IPS-NIHi7 (cell line): ENCODE results near the gene MAB21L1.

ENCODE experiments used
- DNase-seq: peaks from one replicate; pipeline ENCODE4 v3.0.0; 2012; ENCODE audit warnings: mixed read lengths; ENCODE audit errors: extremely low spot score

Gene MAB21L1

DNA sequence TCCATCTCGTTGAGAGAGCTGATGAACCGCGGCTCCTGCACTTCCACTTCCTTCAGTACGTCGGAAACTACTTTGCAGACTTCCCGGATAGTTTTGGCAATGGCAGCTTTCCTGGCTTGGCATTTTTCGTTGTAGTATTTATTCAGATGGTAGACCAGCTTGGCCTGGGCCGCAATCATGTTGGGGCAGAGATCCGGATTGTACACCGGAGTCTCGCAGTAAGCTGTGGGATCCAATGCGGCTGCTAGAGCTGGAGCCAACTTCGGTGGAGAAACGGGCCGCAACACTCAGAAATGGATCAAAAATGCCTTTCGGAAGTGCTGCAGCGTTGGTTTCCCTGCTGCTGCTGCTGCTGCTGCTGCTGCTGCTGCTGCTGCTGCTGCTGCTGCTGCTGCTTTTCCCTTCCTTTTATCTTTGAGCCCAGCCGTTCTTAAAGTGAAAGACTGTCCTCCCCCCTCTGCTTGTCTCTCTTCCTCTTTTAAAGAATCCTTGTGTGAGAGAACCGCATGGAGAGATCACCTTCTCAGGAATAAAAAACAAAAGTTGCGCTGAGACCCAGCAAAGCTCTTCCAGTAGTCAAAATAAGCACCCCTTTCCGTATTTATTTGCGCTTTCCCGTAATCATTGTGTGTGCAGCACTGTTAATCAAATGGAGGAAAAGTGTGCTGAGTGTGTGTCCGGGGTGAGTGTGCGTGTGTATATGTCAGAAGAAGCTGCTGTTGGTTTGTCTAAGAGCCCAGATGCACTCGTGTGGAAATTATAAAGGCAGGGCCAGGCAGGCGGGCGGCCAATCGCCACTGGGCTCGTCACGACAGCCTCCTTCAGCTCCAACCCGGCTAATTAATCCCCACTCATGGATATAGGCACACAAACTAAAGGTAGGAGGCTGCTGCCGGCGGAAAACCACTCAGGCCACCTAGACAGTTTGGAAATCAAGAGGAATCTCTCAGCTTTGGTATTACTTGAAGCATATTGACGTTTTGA is at the start of gene MAB21L1:
Gene MAB21L1 (minus strand): TSS at position 730 of the 984 bp plus-strand sequence. CDS start 551 bp downstream, at position 179.
- peak; percentile 28 for DNase-seq

- no peak for DNase-seq
These were observed 47.7 kb upstream of the MAB21L1 start for GRCh38 chr13:35524171-35524570.

- no peak for DNase-seq
These were observed 42.0 kb upstream of the MAB21L1 start for GRCh38 chr13:35518337-35518946.

DNA sequence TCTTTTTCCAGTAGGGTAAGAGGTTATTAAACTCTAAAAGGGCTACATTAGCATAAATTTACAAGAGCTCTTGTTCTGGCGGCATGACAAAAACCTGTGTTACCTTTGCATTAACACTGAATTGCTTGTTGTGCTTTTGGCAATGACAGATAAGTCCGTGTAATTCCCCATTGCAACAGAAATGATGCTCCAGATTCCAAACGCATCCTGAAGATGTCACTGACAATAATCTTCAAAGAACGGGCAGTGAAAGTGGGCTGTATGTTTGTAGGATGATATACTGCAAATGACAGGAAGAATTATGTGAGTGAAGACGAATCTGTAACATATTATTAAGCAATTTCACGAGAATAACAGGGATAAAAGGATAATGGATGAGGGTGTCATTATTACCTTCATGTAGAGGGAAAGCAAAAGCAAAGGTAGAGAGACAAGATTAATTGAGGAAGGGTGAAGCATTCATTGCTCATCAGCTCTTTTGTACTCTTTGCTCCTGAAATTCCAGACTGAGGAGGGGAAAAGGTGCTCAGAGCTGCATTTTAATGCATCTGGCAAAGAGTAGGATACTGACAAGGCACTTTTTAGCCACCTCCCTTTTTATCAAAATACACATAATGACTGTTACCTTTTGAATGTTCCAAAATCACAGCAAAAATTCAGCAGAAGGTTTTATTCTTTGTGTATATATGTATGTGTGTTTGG is 38.5 kb upstream of the MAB21L1 start:
- no peak for DNase-seq

DNA sequence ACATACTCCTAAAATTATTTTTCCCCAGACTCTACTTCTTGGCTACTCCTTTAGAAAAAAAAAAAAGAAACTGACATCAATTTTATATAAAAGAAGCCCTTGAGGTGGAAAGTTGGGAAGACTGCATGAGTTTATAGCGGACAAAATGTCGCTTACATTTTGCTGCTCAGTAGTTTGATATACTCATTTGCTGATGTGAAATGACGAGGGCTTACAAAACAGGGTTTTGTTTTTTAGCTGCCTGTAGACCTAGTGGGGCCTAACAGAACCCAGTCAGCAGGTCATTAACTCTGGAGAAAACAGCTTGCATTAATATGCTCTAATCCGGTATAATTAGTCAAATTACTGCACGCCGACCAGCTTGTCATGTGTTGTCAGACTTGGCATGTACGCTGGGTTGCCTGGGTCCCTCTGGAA is 37.6 kb upstream of the MAB21L1 start:
- DNase-seq: no peak

DNA sequence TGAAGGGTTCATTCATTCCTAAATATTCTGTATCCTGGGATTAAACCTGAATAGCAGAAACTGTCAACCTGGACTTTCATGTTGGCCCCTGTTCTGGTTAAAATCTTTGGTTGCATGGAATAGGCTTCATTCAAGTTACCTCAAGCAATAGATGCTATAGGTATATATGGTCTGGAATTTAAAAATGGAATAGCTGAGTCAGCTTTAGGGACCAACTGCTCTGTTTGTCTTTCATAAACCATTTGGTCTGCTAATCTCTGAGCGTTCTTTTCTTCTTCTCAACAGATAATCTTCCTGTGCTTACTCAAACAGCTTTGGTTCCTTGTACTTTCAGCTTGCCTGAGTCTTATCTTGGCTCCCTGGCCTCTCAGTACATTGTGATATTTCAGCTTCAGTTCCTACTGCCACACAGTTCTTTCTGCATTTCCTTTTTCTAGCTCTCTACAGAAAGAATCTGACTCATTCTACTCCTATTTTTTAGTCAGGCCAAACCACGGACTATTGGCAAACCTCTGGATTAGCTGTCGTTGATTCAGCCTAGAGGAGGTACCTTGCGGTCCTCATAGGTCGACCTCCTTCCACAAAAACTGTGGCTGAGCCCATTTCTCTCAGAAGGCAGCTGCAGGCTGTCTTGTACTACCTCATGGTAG is 35.9 kb upstream of the MAB21L1 start:
- DNase-seq: no peak

- DNase-seq: no peak
These were observed 26.0 kb upstream of the MAB21L1 start for GRCh38 chr13:35502456-35502855.

DNA sequence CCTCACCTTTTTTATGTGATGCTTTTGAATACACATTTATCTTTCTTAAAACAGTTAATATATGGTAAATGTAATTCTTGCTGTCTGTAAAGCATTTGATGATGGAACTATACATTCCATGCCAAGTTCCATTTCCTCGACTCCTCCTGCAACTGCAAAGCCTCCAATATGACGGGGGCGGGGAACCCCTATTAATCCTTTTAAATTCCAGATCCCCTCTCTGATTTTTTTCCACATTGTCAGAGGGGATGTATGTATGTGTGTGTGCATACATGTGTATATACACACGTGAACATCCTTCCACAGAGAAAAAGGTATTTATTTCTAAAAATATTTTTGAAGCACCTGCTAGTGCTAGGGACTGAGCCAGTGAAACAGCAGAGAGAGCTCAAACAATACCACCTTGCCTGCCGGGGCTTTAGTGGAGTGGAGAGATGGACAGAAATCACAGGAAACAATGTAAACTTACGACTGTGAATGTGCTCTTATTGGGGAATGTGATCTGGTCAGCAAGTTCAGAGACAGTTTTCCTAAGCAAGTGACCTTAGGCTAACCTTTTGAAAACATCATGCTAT is 25.3 kb upstream of the MAB21L1 start:
- DNase-seq: no peak

GRCh38 chr13:35500144-35500543 is 23.7 kb upstream of the MAB21L1 start:
- no peak for DNase-seq

- no peak for DNase-seq
These were observed 23.2 kb upstream of the MAB21L1 start for GRCh38 chr13:35499676-35500075.

DNA sequence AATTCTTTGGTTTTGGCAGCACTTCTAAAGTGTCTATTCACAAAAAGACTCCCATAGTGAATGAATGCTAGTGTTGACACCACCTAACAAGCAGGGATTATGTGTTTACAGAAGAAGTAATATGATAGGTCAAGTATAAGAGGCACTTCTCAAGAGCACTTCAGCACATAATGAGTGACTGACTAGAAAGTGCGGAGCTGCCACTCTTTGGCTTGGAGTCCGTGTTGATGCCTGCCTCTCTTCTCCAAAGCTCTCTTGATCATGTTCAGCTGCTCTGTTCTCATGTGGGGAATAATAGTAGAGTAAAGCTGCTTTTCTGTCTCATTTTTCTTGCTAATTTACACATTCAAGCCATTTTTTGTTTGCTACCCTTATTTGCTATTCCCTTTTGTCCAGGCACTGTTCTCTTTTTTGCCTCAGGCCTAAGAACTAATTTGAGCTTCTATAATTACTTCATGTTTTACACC is 22.7 kb upstream of the MAB21L1 start:
- no peak for DNase-seq

DNA sequence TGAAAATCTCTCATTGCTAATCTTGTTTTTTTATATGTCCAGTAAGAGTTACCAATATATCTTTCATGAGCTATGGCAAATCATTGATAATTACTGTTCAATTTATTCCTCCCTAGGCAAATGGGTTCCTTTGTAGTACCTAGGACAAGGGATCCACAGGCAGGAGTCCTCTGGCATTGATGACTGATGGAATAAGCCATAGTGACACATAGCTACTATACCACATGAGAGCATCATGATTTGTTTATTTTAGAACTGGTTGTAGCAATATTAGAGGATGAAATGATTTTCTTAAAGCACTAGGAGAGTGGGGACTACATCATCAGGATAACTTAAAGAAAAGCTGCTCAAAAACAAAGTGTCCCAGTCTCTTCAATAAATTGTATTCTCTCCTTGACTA is 21.7 kb upstream of the MAB21L1 start:
- DNase-seq: no peak

DNA sequence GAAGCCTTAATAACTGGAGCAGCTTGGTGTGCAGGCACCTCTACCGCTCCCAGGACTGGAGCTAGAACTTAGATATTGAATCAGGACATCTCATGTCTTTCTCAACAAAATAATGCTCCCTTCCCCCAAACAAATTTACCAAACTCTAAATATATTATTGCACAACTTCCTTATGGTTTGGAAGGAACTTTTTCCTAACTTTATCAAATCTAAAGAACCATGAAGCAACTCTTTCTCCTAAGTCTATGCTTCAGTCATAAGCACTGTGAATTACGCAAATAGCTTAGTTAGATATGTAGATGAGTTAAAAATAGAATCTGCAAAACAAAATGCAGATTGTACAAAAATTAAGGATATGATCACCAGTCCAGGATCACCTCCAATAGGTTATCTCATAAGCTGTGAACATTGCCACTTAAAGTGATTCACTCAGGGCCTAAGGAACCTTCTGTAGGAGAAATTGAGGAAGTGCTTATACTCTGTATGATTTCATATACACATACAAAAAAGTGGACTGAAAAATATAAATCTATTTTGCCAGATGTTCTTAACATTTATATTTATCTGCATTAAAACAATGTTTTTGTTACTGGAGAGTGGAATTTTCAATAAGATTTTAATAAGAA is 20.4 kb upstream of the MAB21L1 start:
- DNase-seq: no peak

GRCh38 chr13:35496006-35496405 is 19.5 kb upstream of the MAB21L1 start:
- no peak for DNase-seq

- DNase-seq: no peak
These were observed 12.6 kb upstream of the MAB21L1 start for GRCh38 chr13:35489050-35489449.

DNA sequence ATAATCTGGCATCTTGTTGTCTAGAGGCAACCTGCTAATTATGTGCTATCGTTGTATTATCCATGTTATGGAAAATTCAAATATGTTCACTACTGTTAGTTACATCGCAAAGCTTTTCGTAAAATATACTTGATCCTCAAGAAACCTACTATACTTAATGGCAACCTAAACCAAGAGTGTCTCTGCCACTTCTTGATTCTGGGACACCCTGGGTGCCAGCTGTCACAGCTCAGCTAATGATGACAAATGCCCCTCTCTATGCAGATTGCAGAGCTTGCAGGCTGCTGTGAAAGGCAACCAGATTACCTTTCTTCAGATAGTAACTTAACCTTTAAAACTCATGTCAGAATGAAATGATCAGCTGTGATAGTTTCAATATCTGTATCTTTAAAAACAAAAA is 8.9 kb upstream of the MAB21L1 start:
- DNase-seq: no peak

DNA sequence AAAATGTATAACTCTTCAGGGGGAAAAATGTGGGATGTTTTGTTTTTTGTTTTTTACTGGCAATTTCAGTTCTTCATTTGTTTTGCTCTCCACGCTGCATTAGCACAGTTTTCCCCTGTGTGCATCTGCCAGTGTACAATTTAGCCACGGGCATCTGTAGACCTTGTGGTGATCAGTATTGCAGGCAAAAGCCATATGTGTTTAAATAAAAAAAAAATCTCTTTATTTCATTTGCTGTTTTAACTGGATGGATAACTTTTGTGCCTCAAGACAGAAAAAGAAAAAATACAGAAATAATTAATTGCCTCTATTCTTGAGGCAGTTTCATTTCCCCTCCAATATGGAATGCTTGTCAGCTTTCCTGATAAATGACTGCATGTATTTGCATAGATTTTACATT is 7.9 kb upstream of the MAB21L1 start:
- no peak for DNase-seq

DNA sequence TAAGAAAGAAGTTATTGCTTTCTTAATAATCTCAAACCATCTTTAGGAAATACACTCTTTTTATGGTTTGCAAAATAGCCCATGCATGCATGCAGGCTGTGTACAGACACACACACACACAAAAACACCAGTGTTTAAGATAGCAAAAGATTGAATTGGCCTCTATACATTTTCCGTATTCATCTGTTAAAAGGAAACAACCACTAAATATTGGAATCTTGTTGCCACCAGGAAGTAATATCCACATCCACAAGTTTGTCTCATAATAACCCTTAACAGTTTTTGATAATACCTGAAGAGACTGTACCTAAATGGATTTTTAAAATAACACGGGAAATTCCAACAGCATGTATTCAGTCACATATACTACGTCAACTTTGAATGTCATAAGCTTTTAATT is 7.3 kb upstream of the MAB21L1 start:
- no peak for DNase-seq

- DNase-seq: no peak
These were observed 6.0 kb upstream of the MAB21L1 start for GRCh38 chr13:35482527-35482926.

DNA sequence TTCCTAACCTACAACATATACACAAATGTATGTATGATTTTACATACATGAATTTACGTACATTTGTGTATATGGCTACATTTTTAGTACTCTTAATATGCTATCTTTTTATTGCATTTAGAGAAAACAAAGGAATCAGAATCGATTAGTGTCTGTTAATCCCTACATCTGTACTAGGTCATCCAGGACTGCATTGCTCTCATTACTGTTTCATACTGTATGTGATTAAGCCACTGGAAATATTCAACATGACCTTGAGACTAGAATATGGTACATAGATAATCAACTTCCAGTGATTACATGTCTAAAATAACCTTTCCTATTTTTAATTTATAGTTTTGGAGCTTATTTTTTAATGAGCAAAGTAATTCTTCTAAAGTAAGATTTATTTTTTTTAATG is 5.3 kb upstream of the MAB21L1 start:
- DNase-seq: no peak

DNA sequence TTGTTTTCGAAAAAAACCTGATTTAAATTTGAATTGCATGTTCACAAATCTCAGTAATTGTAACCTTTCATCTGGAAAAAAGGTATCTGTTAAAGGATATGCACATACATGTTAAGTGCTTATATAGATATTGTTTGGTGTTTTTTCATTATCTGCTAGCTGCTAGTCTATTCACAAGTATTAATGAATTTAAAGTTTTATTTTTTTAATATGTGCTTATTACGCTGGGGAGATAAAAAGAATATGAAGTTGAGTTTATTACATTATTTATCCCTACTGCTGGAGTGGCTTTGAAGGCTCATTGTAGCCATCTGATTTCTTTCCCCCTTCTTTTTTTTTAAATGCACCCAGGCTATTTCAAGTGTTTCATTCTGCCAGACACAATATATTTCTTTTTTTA is 3.9 kb upstream of the MAB21L1 start:
- DNase-seq: no peak
